Right atrium auricular region (tissue), 2 donors: ENCODE data around the gene ZNF74. TPM values are rescaled to one million over a fixed set of nuclear protein-coding genes. Genes with fewer than 3 reads are reported as not detected.

Experiments
- DNase-seq: peaks from one replicate; pipeline ENCODE4 v3.0.0-alpha.2; 2019; ENCODE audit warnings: low spot score
- H3K27ac ChIP-seq, 2 donors: fragments of 200-600 bp; sonication (generic); 1 replicate in 1 of 2; 2 replicates in 1 of 2; pipeline ENCODE4 v1.5.1; 2016 to 2019
- H3K27me3 ChIP-seq, 2 donors: fragments of 200-600 bp; sonication (generic); one replicate each; pipeline versions ENCODE4 v1.5.1 to v1.6.0; 2017 to 2019
- H3K36me3 ChIP-seq: fragments of 200-600 bp; sonication (generic); one replicate; pipeline ENCODE4 v1.5.1; 2016
- H3K4me1 ChIP-seq, 2 donors: fragments of 200-600 bp; sonication (generic); one replicate each; pipeline versions ENCODE4 v1.5.1 to v1.6.0; 2017 to 2019
- H3K4me3 ChIP-seq, 2 donors: fragments of 200-600 bp; sonication (generic); 1 replicate in 1 of 2; 2 replicates in 1 of 2; pipeline ENCODE4 v1.5.1; 2017 to 2019; ENCODE audit warnings: mild to moderate bottlenecking in 1 of 2, moderate library complexity in 1 of 2
- H3K9me3 ChIP-seq, 2 donors: fragments of 200-600 bp; sonication (generic); one replicate each; pipeline ENCODE4 v1.5.1; 2019
- CTCF ChIP-seq, 2 donors: fragments of 200-600 bp; sonication (generic); IDR thresholded peaks; one replicate each; pipeline ENCODE4 v1.5.1; 2019; ENCODE audit warnings: antibody characterized with exemption in 2 of 2
- total RNA-seq, 2 donors: library from RNA; depleted of rRNA; stranded (reverse); fragments of >200 nt; gene quantifications; one replicate each; pipeline ENCODE4 v1.1.0, GENCODE V29; 2016

ZNF74 gene
- total RNA-seq, 2 donors from 2014 or later, result 5.6 to 6.3 TPM

GRCh38 chr22:20399866-20400605, 6.1 kb downstream of the ZNF74 start:
- no peak for TF ChIP-seq CTCF (IDR thresholded peaks at IDR 0.05)
- DNase-seq, result no peak

GRCh38 chr22:20400606-20401375, 6.8 kb downstream of the ZNF74 start:
- TF ChIP-seq CTCF (IDR thresholded peaks at IDR 0.05), result no peak
- H3K36me3 ChIP-seq, result peaks cover 14% of the 10 kb centered on the region
- H3K9me3 ChIP-seq, result no peaks in the 10 kb centered on the region

More at GRCh38 chr22:20399866-20400605, 6.1 kb downstream of the ZNF74 start:
- peaks cover 10% of the 10 kb centered on the region for H3K36me3 ChIP-seq
- no peak overlapping the region for H3K27ac ChIP-seq
- peaks cover 0 to 5% of the 10 kb centered on the region in 2 donors for H3K4me1 ChIP-seq
- H3K4me3 ChIP-seq, result no peak overlapping the region
- H3K27me3 ChIP-seq, result no peaks in the 10 kb centered on the region
- no peaks in the 10 kb centered on the region for H3K9me3 ChIP-seq

GRCh38 chr22:20401376-20402014, 7.5 kb downstream of the ZNF74 start:
- Histone ChIP-seq H3K36me3 (peaks cover 21% of the 10 kb centered on the region), H3K9me3 (no peaks in the 10 kb centered on the region), H3K27me3 (no peaks in the 10 kb centered on the region), H3K4me1 (no peaks in the 10 kb centered on the region), H3K27ac (no peak overlapping the region), H3K4me3 (no peak overlapping the region)
- TF ChIP-seq CTCF (IDR thresholded peaks at IDR 0.05), result no peak
- no peak for DNase-seq

More at GRCh38 chr22:20400606-20401375, 6.8 kb downstream of the ZNF74 start:
- DNase-seq, result no peak
- H3K4me3 ChIP-seq, result no peak overlapping the region
- no peaks in the 10 kb centered on the region for H3K27me3 ChIP-seq
- H3K27ac ChIP-seq, result no peak overlapping the region
- no peaks in the 10 kb centered on the region for H3K4me1 ChIP-seq

GRCh38 chr22:20402960-20403778, 9.2 kb downstream of the ZNF74 start:
- peaks cover 27% of the 10 kb centered on the region for H3K36me3 ChIP-seq
- no peaks in the 10 kb centered on the region for H3K4me1 ChIP-seq
- no peaks in the 10 kb centered on the region for H3K27me3 ChIP-seq
- no peak overlapping the region for H3K4me3 ChIP-seq
- DNase-seq, result no peak
- TF ChIP-seq CTCF (IDR thresholded peaks at IDR 0.05), result no peak
- no peaks in the 10 kb centered on the region for H3K9me3 ChIP-seq
- H3K27ac ChIP-seq, result no peak overlapping the region

GRCh38 chr22:20403779-20404140, 9.8 kb downstream of the ZNF74 start:
- Histone ChIP-seq H3K27me3 (no peaks in the 10 kb centered on the region), H3K4me1 (no peaks in the 10 kb centered on the region), H3K36me3 (peaks cover 27% of the 10 kb centered on the region), H3K9me3 (no peaks in the 10 kb centered on the region), H3K4me3 (no peak overlapping the region), H3K27ac (no peak overlapping the region)
- no peak for TF ChIP-seq CTCF (IDR thresholded peaks at IDR 0.05)
- no peak for DNase-seq
